Activated CD4-positive, alpha-beta T cell treated with anti-CD3 and anti-CD28 coated beads, Interleukin-2, amount 50 U/mL, for 1 hour (primary cell): Measurements from ENCODE around the gene RMRP.

Source experiments
- DNase-seq: peaks from one replicate; pipeline ENCODE4 v3.0.0-alpha.2; 2020

The RMRP gene

DNA sequence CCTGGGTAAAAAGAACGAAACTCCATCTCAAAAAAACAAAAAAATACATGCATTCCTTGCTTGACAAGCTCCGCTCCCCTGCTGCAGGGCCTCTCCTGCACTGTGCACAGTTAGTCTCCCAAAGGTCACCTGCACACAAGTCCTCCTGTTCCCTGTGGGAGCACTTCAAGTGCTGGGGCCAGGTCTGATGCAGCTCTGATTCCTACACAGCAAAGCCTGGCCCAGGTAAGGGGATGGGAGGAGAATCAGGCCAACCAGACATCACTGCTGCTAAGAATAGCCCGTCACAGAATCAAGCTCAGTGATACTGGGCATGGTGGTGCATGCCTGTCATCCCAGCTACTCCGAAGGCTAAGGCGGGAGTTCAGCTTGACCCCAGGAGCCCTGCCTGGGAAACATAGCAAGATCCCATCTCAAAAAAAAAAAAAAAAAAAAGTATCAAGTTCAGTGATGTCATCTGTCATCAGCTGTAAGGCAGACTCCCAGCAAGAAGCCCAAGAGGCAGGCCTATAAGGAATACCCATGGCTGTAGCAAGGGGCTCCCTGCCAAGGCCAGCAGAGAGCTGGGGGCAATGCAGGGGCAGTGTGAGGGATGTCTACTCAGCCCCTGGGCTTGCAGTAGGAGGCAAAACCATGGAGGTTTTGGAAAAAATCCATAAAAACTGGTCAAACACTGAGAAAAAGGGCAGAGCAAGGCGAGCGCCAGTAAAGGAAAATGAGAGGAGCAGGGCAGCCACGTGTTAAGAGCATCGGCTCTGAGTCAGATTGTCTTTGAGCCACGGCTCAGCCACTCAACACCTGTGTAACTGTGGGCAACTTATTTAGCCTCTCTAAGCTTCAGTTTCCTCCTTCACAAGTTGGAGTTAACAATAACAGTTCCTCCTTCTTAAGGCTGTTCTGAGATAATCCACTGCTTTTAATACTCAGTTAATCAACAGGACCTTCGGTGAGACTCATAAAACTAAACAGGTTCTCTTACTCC, 28.7 kb upstream of the RMRP start:
- no peak for DNase-seq

DNA sequence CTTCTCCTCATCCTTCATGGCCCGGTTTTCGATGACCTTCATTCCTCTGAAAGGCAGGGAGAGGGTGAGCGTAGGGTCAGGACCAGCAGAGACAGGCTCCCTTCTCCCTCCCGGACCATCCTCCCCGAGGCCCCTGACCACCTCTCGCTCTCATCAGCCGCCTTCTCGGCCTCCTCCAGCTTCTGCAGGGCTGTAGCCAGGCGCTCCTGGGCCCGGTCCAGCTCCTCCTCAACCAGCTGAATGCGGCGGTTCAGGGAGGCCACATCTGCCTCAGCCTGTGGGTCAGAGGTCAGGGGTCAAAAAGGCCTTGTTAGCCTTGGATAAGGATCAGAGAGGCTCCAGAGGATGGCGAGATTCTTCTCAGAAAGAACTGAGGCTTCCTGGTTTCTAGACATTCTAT, 27.7 kb upstream of the RMRP start:
- no peak for DNase-seq

DNA sequence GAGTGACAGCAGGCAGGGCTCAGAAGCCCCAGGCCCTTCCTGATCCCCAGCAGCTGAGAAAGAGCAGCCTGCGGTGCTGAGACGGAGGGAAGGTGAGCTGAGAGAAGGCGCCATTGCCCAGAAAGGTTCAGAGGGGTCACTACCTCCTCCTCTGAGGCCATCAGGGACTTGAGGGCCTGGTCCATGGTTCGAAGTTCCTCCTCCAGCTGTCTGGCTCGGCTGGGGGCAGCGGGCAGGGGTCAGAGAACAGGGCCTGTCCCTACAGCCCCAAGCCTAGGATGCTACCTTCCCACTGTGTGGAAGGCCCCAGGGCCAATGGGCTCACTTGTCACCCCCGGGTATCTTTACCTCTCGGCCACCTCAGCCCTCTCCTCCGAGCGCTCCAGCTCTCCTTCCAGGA, 27.1 kb upstream of the RMRP start:
- no peak for DNase-seq

DNA sequence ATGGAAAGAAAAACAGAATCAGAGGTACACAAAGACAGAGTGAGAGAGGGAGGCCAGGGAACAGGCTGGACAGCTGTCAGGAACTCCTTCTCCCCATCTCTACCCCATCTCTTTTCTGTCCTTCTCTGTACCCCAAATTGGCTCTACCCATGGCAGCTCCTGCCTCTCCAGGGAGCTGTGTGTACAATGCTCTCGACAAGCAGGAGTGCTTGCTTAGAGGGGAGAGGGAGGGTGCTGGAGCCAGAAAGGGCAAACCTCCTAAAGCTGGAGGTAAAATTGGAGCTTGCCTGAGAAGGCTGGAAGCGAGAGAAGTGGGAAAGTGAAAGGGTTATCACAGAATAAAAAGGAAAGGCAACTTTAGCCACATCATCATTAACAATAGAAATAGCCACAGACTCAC, 25.5 kb upstream of the RMRP start:
- no peak for DNase-seq

DNA sequence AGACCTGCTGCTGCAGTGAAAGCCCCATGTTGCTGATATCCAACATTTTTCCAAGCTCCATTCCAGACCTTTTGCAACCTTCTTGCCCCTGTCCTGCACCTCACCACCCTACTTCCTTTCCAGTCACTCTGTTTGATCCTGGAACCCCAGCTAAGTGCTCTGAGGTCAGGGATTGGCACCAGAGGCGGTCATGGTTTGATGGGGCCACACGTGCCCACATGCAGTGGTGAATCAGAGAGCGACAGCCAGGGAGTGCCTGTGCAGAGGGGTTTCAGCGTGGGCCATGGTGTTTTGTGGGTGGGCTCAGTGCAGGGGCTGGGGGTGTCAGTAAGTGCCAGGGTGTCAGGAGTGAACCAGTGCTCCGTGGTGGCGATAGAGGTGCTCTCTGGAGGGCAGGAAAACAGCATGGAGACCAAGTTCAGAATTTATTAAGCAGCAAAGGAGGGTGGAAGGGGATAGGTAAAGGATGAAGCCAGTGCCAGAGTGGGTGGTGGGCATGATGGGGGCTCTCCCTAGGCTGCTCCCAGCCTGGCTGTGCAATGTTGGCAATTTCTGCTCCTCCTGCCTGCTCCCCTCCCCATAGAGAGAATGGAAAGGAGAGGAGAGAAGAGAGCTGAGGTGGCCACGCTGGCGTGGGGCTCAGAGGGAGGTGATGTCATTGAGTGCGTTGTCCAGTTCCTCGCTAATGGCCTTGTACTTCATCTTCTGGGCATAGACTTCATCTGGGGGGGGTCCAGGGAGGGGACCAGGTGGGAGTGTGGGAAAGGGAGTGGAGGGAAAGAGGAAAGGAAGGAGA, 24.9 kb upstream of the RMRP start:
- DNase-seq: no peak

DNA sequence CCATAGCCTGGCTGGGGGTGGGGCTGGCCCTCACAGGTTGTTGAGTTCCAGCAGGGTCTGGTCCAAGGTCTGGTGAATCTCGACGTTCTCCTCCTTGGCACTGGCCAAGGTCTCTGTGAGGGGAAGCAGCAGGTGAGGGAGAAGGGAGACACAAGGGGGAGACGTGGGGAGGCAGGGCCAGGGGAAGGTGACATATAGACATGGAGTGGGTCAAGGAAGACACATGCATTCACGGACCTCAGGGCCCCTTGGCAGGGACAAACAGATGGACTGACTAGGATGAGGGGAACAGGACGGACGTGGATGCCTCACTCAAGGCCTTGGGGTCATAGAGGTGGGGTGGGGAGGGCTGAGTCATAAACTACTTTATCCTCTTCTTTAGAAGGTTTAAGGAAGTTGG, 24.2 kb upstream of the RMRP start:
- DNase-seq: no peak

DNA sequence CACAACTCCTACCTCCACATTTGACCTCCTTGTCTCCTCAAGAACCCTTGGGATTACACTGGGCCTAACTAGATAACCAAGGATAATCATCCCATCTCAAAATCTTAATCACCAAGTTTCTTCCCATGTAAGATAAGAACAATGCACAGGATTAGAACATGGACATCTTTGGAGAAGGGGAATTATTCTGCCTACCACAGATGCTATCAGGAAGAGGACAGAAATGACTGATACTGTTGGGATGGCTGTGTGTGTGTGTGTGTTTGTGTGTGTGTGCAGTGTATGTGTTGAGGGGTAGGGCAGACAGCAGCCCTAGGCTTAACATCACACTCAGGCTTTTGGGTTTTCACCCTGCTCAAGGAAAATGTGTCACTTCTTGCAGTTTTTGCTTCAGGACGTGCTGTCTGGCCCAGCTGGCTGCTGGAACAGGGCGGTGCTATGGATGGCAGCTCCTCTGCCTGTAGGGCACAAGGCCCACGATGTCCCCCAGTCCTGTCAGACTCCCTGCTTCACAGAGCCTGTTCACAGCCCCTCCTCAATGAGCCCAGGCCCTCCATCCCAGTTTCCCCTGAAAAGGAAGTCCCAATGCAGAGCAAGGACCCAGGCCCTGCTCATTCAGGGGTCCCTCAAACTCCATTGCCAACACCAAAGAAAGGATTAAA, 23.7 kb upstream of the RMRP start:
- no peak for DNase-seq

DNA sequence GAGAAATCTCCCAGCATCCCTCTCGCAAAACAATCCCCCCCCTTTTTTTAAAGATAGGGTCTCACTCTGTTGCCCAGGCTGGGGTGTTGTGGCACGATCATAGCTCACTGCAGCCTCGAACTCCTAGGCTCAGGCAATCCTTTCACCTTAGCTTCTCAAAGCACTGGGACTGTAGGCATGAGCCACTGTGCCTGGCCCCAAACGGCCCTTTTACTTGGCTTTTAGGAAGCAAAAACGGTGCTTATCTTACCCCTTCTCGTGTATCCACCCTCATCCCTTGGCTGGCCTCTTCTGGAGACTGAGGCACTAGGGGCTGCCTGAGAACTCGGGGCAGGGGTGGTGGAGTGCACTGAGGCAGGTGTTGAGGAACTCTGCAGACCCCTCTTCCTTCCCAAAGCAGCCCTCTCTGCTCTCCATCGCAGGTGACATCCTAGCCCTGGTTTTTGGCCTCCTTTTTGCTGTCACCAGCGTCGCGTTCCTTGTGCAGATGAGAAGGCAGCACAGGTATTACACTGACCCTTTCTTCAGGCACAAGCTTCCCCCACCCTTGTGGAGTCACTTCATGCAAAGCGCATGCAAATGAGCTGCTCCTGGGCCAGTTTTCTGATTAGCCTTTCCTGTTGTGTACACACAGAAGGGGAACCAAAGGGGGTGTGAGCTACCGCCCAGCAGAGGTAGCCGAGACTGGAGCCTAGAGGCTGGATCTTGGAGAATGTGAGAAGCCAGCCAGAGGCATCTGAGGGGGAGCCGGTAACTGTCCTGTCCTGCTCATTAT, 22.7 kb upstream of the RMRP start:
- no peak for DNase-seq

DNA sequence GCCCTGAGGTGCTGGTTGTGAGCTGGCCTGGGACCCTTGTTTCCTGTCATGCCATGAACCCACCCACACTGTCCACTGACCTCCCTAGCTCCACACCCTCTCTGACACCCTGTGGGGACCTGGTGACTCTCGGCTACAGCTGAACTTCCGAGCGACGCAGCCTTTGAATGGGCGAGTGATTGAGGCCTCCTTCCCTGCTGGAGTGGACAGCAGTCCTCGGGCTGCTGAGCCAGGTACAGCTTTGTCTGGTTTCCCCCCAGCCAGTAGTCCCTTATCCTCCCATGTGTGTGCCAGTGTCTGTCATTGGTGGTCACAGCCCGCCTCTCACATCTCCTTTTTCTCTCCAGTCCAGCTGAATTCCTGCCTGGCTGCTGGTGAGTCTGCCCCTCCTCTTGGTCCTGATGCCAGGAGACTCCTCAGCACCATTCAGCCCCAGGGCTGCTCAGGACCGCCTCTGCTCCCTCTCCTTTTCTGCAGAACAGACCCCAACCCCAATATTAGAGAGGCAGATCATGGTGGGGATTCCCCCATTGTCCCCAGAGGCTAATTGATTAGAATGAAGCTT, 22.0 kb upstream of the RMRP start:
- DNase-seq: no peak

DNA sequence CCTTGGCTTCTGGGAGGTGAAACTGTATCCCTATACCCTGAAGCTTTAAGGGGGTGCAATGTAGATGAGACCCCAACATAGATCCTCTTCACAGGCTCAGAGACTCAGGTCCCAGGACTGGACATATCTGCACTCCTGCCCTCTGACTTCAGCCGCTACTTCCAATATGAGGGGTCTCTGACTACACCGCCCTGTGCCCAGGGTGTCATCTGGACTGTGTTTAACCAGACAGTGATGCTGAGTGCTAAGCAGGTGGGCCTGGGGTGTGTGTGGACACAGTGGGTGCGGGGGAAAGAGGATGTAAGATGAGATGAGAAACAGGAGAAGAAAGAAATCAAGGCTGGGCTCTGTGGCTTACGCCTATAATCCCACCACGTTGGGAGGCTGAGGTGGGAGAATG, 21.3 kb upstream of the RMRP start:
- DNase-seq: no peak

DNA sequence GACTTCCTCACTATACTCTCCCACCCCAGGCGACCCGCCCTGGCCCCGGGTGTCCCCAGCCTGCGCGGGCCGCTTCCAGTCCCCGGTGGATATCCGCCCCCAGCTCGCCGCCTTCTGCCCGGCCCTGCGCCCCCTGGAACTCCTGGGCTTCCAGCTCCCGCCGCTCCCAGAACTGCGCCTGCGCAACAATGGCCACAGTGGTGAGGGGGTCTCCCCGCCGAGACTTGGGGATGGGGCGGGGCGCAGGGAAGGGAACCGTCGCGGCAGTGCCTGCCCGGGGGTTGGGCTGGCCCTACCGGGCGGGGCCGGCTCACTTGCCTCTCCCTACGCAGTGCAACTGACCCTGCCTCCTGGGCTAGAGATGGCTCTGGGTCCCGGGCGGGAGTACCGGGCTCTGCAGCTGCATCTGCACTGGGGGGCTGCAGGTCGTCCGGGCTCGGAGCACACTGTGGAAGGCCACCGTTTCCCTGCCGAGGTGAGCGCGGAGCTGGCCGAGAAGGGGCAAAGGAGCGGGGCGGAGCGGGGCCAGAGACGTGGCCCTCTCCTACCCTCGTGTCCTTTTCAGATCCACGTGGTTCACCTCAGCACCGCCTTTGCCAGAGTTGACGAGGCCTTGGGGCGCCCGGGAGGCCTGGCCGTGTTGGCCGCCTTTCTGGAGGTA, 18.0 kb upstream of the RMRP start:
- DNase-seq: no peak

DNA sequence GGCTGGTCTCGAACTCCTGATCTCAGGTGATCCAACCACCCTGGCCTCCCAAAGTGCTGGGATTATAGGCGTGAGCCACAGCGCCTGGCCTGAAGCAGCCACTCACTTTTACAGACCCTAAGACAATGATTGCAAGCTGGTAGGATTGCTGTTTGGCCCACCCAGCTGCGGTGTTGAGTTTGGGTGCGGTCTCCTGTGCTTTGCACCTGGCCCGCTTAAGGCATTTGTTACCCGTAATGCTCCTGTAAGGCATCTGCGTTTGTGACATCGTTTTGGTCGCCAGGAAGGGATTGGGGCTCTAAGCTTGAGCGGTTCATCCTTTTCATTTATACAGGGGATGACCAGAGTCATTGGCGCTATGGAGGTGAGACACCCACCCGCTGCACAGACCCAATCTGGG, 17.4 kb upstream of the RMRP start:
- no peak for DNase-seq

DNA sequence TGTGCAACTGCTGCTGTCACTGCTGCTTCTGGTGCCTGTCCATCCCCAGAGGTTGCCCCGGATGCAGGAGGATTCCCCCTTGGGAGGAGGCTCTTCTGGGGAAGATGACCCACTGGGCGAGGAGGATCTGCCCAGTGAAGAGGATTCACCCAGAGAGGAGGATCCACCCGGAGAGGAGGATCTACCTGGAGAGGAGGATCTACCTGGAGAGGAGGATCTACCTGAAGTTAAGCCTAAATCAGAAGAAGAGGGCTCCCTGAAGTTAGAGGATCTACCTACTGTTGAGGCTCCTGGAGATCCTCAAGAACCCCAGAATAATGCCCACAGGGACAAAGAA, 16.2 kb upstream of the RMRP start:
- DNase-seq: no peak

DNA sequence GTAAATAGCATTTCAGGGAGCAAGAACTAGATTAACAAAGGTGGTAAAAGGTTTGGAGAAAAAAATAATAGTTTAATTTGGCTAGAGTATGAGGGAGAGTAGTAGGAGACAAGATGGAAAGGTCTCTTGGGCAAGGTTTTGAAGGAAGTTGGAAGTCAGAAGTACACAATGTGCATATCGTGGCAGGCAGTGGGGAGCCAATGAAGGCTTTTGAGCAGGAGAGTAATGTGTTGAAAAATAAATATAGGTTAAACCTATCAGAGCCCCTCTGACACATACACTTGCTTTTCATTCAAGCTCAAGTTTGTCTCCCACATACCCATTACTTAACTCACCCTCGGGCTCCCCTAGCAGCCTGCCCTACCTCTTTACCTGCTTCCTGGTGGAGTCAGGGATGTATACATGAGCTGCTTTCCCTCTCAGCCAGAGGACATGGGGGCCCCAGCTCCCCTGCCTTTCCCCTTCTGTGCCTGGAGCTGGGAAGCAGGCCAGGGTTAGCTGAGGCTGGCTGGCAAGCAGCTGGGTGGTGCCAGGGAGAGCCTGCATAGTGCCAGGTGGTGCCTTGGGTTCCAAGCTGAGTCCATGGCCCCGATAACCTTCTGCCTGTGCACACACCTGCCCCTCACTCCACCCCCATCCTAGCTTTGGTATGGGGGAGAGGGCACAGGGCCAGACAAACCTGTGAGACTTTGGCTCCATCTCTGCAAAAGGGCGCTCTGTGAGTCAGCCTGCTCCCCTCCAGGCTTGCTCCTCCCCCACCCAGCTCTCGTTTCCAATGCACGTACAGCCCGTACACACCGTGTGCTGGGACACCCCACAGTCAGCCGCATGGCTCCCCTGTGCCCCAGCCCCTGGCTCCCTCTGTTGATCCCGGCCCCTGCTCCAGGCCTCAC, 15.6 kb upstream of the RMRP start, which contains the start of gene CA9:
Gene CA9, plus strand, starts transcription at position 797 of the 893 bp plus-strand sequence. Its CDS starts 32 bp downstream, at position 829.
- no peak for DNase-seq

DNA sequence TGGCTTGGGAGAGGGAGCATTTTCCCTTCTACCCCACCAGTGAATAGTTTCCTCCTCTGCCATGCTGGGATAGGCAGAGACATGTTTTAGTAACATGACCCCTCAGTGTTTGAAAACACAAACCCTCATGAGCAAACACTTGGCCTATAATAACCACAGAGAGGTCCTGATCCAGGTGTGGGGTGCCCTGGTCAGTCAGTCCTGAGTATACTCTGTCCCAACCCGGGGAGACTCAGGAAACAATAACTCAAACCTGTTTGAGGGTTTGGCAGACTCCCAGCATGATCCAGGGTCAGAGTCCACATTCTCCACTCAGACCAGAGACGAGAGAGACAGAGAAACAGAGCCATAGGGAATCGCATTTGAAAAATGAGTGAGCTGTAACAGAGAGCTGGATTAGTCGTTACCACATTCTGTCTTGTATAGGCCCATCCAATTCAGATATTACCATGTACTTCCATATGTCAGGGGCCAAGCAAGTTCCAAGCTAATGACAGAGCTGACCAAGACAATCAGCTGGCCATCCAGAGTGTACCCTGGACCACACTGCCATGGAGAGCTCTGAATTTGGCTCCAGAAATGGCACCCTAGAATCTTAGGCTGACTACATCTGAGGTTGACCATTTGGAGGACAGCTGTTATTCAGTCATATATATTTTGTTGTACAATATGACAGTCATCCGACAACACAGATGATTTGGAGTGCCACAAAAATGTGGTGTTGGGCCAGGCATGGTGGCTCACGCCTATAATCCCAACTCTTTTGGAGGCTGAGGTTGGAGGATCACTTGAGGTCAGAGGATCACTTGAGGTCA, 11.7 kb upstream of the RMRP start:
- no peak for DNase-seq

DNA sequence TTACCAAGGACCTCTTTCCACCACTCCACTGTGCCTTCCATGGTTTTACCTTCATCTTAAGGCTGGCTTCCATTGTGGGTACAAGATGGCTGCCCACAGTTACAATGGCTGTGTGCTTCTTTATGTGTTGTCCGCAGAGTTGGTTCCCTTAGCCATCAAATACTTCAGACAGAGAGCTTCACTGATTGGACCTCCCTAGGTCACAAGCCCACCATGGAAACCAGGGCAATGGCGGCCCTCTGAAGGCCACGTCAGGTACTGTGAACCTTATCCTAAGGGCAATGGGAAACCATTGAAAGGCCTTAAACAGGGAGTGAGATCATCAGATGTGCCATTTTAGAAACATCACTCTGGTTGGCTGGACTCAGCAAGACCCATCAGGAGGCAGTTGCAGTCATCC, 10.1 kb upstream of the RMRP start:
- DNase-seq: no peak

DNA sequence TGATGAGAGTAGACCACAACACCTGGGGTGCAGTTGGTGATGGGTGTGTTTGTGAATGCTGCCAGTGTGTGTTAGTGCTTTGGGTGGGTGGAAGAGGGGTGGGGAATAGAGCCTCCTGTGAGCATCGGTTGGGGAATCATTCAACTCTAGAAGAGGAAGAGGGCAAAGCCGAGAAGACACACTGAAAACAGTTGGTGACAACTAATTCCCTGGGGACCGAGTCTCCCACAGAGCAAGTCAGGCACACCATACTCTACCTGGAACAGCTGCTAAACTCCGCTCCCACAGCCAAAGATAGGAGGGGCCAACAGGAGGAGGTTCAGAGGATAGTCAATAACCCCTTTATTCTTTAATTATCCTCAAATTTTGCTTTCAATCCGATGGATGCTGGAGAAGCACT, 8.7 kb upstream of the RMRP start:
- no peak for DNase-seq

DNA sequence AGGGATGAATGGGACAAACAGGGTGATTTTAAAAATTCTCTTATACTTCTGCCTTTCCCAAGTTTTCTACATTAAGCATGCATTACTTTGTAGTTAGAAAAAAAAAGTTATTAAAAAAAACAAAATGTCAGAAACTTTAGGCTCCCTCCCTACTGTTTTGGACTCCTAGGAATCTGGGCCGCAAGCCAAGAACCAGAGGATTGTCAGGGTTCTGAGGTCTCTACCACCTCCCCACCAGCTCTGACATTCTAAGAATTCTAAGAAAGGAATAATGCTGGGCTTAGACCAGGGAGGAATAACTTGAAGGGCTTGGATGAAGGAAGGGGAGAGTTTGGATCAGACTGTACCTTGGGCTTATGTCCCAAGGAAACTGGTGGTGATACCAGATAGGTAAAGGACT, 8.2 kb upstream of the RMRP start:
- DNase-seq: no peak

DNA sequence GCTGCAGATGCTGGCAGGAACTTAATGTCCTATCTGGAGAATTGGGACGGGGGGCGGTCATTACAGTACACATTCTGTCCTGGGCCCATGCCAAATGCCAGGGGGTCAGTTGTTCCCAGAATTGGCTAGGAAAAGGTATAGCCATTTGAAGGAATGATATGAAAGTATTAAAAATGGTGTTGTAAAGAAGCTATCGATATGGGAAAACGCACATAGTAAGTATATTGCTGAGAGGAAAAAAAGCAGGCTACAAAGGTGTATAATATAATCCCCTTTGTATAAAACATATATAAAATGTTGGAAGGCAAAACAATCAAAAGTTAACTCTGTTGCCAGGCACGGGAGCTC, 7.6 kb upstream of the RMRP start:
- DNase-seq: no peak
